HepG2 (cell line): ENCODE data around the gene LHX3. TPM values are rescaled to one million over a fixed set of nuclear protein-coding genes. Genes with fewer than 3 reads are reported as not detected.
A peak's percentile ranks its signal among the peaks of the same experiment; 100 is the strongest.

ENCODE experiments used
- AGO1 ChIP-seq: fragments of 200-400 bp; formaldehyde crosslinking; IDR thresholded peaks from 2 replicates; pipeline ENCODE4 v1.6.1; 2017; ENCODE audit warnings: mild to moderate bottlenecking, low read depth, low read length, moderate library complexity; ENCODE audit not compliant: poor library complexity, severe bottlenecking
- ARID2 ChIP-seq: sonication (generic); formaldehyde crosslinking; IDR thresholded peaks from 2 replicates; pipeline ENCODE4 v1.8.1; 2022; ENCODE audit warnings: mild to moderate bottlenecking, missing genetic modification reagents, borderline replicate concordance
- E2F5 ChIP-seq: sonication (generic); formaldehyde crosslinking; conservative IDR thresholded peaks from 2 replicates; pipeline ENCODE4 v1.4.0; 2020; ENCODE audit warnings: missing genetic modification reagents
- GATAD2A ChIP-seq: IDR thresholded peaks from 2 replicates; pipeline ENCODE4 v1.6.1; 2016
- HDAC1 ChIP-seq: sonication (generic); formaldehyde crosslinking; IDR thresholded peaks from 2 replicates; pipeline ENCODE4 v1.5.1; 2020; ENCODE audit warnings: mild to moderate bottlenecking, missing genetic modification reagents
- JDP2 ChIP-seq: sonication (generic); formaldehyde crosslinking; IDR thresholded peaks from 2 replicates; pipeline ENCODE4 v1.8.1; 2022; ENCODE audit warnings: missing genetic modification reagents, borderline replicate concordance
- NFIC ChIP-seq: IDR thresholded peaks from 2 replicates; pipeline ENCODE4 v1.6.1; 2012; ENCODE audit warnings: mild to moderate bottlenecking, low read length, inconsistent platforms
- SMARCE1 ChIP-seq: fragments of 450-650 bp; IDR thresholded peaks from 2 replicates; pipeline ENCODE4 v1.6.1; 2017; ENCODE audit warnings: borderline replicate concordance
- TAF15 ChIP-seq: fragments of 200-400 bp; formaldehyde crosslinking; IDR thresholded peaks from one replicate; pipeline ENCODE4 v1.6.1; 2018; ENCODE audit warnings: mild to moderate bottlenecking, low read depth, low read length; ENCODE audit not compliant: poor library complexity, severe bottlenecking
- ZNF234 ChIP-seq: sonication (generic); formaldehyde crosslinking; conservative IDR thresholded peaks from 2 replicates; pipeline ENCODE4 v1.5.1; 2020; ENCODE audit warnings: mild to moderate bottlenecking, missing genetic modification reagents
- ZNF235 ChIP-seq: sonication (generic); formaldehyde crosslinking; IDR thresholded peaks from 2 replicates; pipeline ENCODE4 v1.8.1; 2023; ENCODE audit warnings: mild to moderate bottlenecking, missing genetic modification reagents, borderline replicate concordance
- ZNF292 ChIP-seq: sonication (generic); formaldehyde crosslinking; IDR thresholded peaks from 2 replicates; pipeline ENCODE4 v1.8.1; 2022; ENCODE audit warnings: mild to moderate bottlenecking, low read depth, missing genetic modification reagents, borderline replicate concordance
- ZNF768 ChIP-seq: sonication (generic); formaldehyde crosslinking; IDR thresholded peaks from 2 replicates; pipeline ENCODE4 v1.4.0; 2020; ENCODE audit warnings: missing genetic modification reagents
- ZNF816 ChIP-seq: sonication (generic); formaldehyde crosslinking; IDR thresholded peaks from 2 replicates; pipeline ENCODE4 v1.8.0; 2022; ENCODE audit warnings: missing genetic modification reagents, mild to moderate bottlenecking, borderline replicate concordance
- ZNF879 ChIP-seq: sonication (generic); formaldehyde crosslinking; IDR thresholded peaks from 2 replicates; pipeline ENCODE4 v1.8.1; 2023; ENCODE audit warnings: missing genetic modification reagents
- polyA plus RNA-seq, 8 experiments: library from polyadenylated mRNA; depleted of rRNA in 3 of 8; stranded (reverse) in 7 of 8; unstranded in 1 of 8; fragments of >200 nt; fragmentation: Illumina TruSeq in 4 of 8; extraction: Trizol in 4 of 8; gene quantifications; 2 replicates each; pipeline versions ENCODE4 v1.2.1 to v1.2.3, GENCODE V29; 2011 to 2016; ENCODE audit warnings: low read depth in 4 of 8, missing spikeins in 1 of 8, mixed read lengths in 1 of 8; ENCODE audit not compliant: insufficient read depth in 1 of 8
- total RNA-seq, 5 experiments: library from RNA; depleted of rRNA; stranded (reverse); fragments of >200 nt; fragmentation: Illumina TruSeq; extraction: Trizol; gene quantifications; 2 replicates each; pipeline ENCODE4 v1.2.3, GENCODE V29; 2016; ENCODE audit warnings: low read depth in 1 of 5
- TF ChIP-seq, protein P1 (sequence below): sonication (generic); formaldehyde crosslinking; IDR thresholded peaks from 2 replicates; pipeline ENCODE4 v1.4.0; 2020; ENCODE audit warnings: missing genetic modification reagents, mild to moderate bottlenecking, borderline replicate concordance
- TF ChIP-seq, protein P2 (sequence below): IDR thresholded peaks from 2 replicates; pipeline ENCODE4 v1.6.1; 2016; ENCODE audit warnings: mild to moderate bottlenecking, missing biosample characterization, missing genetic modification reagents
- TF ChIP-seq, protein P3 (sequence below): sonication (generic); formaldehyde crosslinking; IDR thresholded peaks from 2 replicates; pipeline ENCODE4 v1.8.0; 2023; ENCODE audit warnings: mild to moderate bottlenecking, missing genetic modification reagents
- TF ChIP-seq, protein P4 (sequence below): sonication (generic); formaldehyde crosslinking; IDR thresholded peaks from 2 replicates; pipeline ENCODE4 v1.5.1; 2020; ENCODE audit warnings: missing genetic modification reagents, mild to moderate bottlenecking, borderline replicate concordance
- TF ChIP-seq, protein P5 (sequence below): sonication (generic); formaldehyde crosslinking; IDR thresholded peaks from 2 replicates; pipeline ENCODE4 v1.5.0; 2020; ENCODE audit warnings: mild to moderate bottlenecking, missing genetic modification reagents

The LHX3 gene
- total and polyA plus RNA-seq, 2 of the 13 experiments (the other 11 are each of a cell fraction or from before 2014, with no cell fraction given) = not detected

DNA sequence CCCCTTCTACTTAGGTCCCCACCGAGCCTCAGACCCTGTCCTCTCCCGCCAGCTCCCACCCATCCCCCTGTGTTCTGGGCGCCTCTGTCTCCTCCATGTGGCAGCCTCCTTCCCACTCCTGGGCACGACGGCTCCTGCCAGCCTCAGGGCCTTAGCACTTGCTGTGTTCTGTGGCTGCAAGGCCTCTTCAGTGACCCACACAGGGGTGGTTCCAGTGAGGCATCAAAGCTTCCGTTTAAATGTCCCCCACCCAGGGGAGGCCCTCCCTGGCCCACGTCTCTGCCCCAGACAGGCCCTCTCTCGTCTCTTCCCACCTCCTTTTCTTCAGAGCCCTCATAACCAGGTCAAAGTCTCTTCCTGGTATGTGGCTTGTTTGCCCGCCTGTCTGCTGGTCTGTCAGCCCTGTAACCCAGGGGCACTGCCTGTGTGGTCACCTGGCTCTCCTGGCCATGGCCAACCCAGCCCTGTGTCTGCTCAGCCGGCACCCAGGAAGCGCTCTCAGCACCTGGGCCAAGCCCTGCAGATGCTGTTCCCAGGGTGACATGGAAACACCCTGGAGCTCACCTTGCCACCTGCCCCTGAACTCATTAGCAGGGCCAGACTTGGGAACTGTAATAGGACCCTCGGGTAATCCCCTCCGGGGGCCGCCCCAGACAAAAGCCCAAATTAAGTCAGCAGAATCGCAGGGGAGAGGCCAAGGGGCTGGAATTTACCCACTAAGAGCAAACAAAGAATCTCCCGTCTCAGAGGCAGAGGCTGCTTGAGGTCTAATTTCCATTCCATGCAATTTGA lies 33.7 kb downstream of the LHX3 start (continued):
- TF ChIP-seq, protein P1, sequence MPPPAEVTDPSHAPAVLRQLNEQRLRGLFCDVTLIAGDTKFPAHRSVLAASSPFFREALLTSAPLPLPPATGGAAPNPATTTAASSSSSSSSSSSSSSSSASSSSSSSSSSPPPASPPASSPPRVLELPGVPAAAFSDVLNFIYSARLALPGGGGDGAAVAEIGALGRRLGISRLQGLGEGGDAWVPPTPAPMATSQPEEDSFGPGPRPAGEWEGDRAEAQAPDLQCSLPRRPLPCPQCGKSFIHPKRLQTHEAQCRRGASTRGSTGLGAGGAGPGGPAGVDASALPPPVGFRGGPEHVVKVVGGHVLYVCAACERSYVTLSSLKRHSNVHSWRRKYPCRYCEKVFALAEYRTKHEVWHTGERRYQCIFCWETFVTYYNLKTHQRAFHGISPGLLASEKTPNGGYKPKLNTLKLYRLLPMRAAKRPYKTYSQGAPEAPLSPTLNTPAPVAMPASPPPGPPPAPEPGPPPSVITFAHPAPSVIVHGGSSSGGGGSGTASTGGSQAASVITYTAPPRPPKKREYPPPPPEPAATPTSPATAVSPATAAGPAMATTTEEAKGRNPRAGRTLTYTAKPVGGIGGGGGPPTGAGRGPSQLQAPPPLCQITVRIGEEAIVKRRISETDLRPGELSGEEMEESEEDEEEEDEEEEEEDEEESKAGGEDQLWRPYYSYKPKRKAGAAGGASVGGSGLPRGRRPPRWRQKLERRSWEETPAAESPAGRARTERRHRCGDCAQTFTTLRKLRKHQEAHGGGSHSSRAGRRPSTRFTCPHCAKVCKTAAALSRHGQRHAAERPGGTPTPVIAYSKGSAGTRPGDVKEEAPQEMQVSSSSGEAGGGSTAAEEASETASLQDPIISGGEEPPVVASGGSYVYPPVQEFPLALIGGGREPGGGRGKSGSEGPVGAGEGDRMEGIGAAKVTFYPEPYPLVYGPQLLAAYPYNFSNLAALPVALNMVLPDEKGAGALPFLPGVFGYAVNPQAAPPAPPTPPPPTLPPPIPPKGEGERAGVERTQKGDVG = no peak
- TF ChIP-seq, protein P2, sequence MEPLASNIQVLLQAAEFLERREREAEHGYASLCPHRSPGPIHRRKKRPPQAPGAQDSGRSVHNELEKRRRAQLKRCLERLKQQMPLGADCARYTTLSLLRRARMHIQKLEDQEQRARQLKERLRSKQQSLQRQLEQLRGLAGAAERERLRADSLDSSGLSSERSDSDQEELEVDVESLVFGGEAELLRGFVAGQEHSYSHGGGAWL (CRISPR knock-in tag) = no peak
- no peak for TF ChIP-seq ARID2 (CRISPR knock-in tag)
- TF ChIP-seq ZNF768 = no peak
- TF ChIP-seq AGO1 = no peak
- TF ChIP-seq TAF15 = no peak
- TF ChIP-seq ZNF816 = no peak
- TF ChIP-seq ZNF235 = no peak
- no peak for TF ChIP-seq SMARCE1
- TF ChIP-seq HDAC1 = peak; percentile 15; the same call in 1 of the 2 replicates
- TF ChIP-seq JDP2 (CRISPR knock-in tag) = no peak
- TF ChIP-seq, protein P3, sequence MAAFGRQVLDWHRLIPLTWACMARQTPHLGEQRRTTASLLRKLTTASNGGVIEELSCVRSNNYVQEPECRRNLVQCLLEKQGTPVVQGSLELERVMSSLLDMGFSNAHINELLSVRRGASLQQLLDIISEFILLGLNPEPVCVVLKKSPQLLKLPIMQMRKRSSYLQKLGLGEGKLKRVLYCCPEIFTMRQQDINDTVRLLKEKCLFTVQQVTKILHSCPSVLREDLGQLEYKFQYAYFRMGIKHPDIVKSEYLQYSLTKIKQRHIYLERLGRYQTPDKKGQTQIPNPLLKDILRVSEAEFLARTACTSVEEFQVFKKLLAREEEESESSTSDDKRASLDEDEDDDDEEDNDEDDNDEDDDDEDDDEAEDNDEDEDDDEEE (CRISPR knock-in tag) = no peak
- TF ChIP-seq ZNF234 (CRISPR knock-in tag) = no peak
- TF ChIP-seq GATAD2A (CRISPR knock-in tag) = peak; percentile 22; the same call in 1 of the 2 replicates
- 0 out of 2 replicates have a peak, but pooled peaks have one; percentile 28 for TF ChIP-seq ZNF879 (CRISPR knock-in tag)
- TF ChIP-seq, protein P4, sequence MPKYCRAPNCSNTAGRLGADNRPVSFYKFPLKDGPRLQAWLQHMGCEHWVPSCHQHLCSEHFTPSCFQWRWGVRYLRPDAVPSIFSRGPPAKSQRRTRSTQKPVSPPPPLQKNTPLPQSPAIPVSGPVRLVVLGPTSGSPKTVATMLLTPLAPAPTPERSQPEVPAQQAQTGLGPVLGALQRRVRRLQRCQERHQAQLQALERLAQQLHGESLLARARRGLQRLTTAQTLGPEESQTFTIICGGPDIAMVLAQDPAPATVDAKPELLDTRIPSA = no peak
- no peak for TF ChIP-seq NFIC
- TF ChIP-seq E2F5 (CRISPR knock-in tag) = no peak
- TF ChIP-seq, protein P5, sequence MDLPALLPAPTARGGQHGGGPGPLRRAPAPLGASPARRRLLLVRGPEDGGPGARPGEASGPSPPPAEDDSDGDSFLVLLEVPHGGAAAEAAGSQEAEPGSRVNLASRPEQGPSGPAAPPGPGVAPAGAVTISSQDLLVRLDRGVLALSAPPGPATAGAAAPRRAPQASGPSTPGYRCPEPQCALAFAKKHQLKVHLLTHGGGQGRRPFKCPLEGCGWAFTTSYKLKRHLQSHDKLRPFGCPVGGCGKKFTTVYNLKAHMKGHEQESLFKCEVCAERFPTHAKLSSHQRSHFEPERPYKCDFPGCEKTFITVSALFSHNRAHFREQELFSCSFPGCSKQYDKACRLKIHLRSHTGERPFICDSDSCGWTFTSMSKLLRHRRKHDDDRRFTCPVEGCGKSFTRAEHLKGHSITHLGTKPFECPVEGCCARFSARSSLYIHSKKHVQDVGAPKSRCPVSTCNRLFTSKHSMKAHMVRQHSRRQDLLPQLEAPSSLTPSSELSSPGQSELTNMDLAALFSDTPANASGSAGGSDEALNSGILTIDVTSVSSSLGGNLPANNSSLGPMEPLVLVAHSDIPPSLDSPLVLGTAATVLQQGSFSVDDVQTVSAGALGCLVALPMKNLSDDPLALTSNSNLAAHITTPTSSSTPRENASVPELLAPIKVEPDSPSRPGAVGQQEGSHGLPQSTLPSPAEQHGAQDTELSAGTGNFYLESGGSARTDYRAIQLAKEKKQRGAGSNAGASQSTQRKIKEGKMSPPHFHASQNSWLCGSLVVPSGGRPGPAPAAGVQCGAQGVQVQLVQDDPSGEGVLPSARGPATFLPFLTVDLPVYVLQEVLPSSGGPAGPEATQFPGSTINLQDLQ (CRISPR knock-in tag) = no peak
- 0 out of 2 replicates have a peak, but pooled peaks have one; percentile 20 for TF ChIP-seq ZNF292 (CRISPR knock-in tag)
